Caki2 (cell line): Measurements from ENCODE around the gene CALN1. TPM values are rescaled to one million over a fixed set of nuclear protein-coding genes. Genes with fewer than 3 reads are reported as not detected.

Source experiments
- DNase-seq: peaks from one replicate; pipeline ENCODE4 v3.0.0-alpha.2; 2015; ENCODE audit warnings: low read depth
- in situ Hi-C: cut with HindIII; loops from 2 replicates; pipeline ENCODE4 v1.10.0; 2016; ENCODE audit warnings: low sequenced_read_pairs, low pct_unique_long_range_greater_than_20kb, mixed read lengths
- total RNA-seq: library from RNA; depleted of rRNA; stranded (reverse); fragments of >200 nt; shearing (Covaris generic); gene quantifications from 2 replicates; pipeline ENCODE4 v1.2.3, GENCODE V29; 2014; ENCODE audit warnings: low replicate concordance

The CALN1 gene
- total RNA-seq, 1 experiment from 2014 or later = not detected

GRCh38 chr7:71904484-71904883, 507.7 kb downstream of the CALN1 start:
- no peak for DNase-seq
- in situ Hi-C loops = no loop called here

- DNase-seq = no peak
- in situ Hi-C loops = no loop called here
These were observed 511.6 kb downstream of the CALN1 start for GRCh38 chr7:71900556-71900955.

GRCh38 chr7:71896535-71896934, 515.6 kb downstream of the CALN1 start:
- in situ Hi-C loops = no loop called here
- DNase-seq = no peak

DNA sequence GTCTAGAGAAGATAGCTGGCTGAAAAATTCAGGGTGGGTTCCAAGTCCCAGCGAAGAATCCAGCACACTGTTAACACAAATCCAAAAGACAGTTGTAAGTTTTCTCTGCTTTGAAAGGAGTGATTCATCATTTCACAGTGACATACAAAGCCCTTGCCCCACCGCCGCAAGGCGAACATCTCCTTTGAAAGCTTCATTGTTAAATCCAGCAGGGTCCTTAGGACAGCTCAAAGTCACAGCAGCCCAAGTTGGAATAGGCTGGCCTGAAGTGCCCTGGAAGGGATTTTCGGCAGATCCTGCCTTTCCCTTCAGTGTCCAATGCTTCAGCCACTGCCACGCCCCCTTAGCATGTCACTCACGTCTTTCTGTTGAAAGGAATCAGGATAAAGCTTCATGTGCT, 526.1 kb downstream of the CALN1 start:
- no peak for DNase-seq
- in situ Hi-C loops = no loop called here

DNA sequence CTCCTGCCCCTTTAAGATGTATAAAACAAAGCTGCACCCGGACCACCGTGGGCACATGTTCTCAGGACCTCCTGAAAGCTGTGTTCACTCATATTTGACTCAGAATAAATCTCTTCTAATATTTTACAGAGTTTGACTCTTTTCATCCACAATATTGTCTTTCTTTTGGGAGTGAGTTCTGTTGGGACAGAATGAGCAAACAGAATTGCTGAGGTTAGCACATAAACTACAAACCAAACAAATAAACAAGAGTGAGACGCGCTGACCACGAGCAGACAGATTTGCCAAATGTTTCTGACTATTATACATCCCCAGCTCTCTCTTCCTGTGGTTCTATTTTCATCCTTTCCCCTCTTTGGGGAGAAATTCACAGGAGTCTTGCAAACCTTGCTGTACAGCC, 526.7 kb downstream of the CALN1 start:
- no peak for DNase-seq
- in situ Hi-C loops = no loop called here

GRCh38 chr7:71883415-71883814, 528.7 kb downstream of the CALN1 start:
- in situ Hi-C loops = no loop called here
- no peak for DNase-seq

- in situ Hi-C loops = no loop called here
- no peak for DNase-seq
These were observed 540.7 kb downstream of the CALN1 start for GRCh38 chr7:71871446-71871845.

DNA sequence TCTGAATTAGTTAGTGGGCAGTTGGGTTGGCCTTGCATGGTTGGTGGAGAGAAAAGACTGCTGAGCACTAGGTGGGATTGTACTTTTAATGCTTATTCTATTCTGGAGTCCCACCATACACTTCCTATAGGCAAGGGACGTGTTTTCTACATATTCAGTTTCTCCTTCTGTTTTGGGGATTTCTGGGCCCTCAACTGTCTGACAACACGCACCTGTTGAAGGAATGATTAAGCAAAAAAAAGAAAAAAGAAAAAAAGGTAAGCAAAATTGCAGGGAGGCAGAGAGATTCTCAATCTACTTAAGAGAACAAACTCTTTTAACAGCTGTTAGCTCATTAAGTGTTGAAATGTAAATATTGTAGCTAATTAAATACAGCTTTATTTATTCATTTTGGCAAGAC, 541.3 kb downstream of the CALN1 start:
- in situ Hi-C loops = no loop called here
- DNase-seq = no peak

DNA sequence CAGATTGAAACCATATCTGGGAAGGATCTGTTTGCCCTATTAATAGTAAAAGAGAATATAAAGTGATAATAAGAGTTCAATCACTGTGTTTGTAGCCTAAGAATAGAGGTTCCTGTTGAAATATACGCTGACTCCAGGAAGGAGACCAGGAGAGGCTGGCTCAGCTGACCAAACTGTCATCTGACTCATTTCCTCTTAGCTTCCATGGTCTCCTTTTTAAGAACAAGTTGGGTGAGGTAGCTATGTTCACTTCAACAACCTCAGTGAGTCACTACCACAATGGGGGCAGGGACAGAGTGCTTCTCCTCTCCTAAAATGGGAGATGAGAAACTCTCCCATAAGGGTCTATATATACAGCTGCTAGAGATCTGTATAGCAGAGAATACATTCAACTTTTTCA, 543.3 kb downstream of the CALN1 start:
- no peak for DNase-seq

GRCh38 chr7:71867626-71868025, 544.5 kb downstream of the CALN1 start:
- in situ Hi-C loops = no loop called here
- no peak for DNase-seq

More for the DNA sequence above, 543.3 kb downstream of the CALN1 start:
- in situ Hi-C loops = no loop called here

DNA sequence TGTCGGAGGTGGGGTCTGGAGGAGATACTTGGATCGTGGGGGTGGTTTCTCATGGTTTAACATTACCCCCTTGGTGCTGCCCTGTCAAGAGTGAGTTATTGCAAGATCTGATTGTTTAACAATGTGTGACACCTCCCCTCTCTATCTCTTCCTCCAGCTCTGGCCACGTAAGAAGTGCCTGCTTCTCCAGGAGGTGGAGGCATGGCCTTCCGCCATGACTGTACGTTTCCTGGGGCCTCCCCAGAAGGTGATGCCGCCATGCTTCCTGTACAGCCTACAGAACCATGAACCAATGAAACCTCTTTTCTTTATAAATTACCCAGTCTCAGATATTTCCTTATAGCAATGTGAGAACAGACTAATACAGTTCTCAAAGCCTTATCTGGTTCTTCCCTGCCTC, 547.0 kb downstream of the CALN1 start:
- in situ Hi-C loops = no loop called here
- DNase-seq = no peak

GRCh38 chr7:71864130-71864529, 548.0 kb downstream of the CALN1 start:
- no peak for DNase-seq
- in situ Hi-C loops = no loop called here

DNA sequence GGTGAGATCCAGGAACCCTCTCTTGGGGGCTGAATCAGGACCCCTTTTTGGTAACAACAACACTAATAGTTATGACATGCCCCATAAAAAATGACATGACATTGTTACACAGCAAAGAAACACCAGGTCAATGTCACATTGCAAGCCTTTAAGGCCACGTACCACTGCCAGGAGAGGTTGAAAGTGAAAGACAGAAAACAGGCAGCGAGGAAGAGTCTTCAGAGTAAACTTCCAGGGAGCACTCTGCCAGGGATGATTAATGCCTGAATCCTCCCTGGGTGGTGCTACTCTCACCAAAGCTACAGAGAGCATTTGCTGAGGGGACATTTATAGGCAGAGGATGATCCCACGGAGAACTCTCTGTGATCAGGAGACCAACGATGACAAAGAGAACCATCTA, 551.6 kb downstream of the CALN1 start:
- in situ Hi-C loops = no loop called here

GRCh38 chr7:71857338-71857737, 554.8 kb downstream of the CALN1 start:
- DNase-seq = no peak
- in situ Hi-C loops = no loop called here

More for the DNA sequence above, 551.6 kb downstream of the CALN1 start:
- no peak for DNase-seq

GRCh38 chr7:71854546-71855397, 557.4 kb downstream of the CALN1 start:
- no peak for DNase-seq
- in situ Hi-C loops = no loop called here

- in situ Hi-C loops = no loop called here
- no peak for DNase-seq
These were observed 560.2 kb downstream of the CALN1 start for GRCh38 chr7:71851776-71852498.

DNA sequence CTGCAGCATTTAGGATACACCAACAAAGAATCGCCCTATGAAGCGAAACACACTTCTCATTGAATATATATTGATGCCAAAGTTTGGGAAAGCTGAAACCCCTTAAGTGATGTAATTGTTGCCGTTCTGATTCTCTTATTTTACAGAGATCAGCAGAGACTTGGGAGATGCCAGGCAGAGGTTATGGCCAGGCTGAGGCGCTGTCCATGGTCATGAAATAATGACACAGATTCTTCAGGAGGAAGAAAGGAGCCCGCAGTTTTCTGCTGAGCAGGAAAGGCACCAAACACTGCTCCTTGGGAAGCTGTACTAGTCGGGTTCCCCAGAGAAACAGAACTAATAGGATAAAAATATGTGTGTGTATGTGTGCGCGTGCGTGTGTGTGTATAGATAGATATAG, 566.0 kb downstream of the CALN1 start:
- no peak for DNase-seq
- in situ Hi-C loops = no loop called here

DNA sequence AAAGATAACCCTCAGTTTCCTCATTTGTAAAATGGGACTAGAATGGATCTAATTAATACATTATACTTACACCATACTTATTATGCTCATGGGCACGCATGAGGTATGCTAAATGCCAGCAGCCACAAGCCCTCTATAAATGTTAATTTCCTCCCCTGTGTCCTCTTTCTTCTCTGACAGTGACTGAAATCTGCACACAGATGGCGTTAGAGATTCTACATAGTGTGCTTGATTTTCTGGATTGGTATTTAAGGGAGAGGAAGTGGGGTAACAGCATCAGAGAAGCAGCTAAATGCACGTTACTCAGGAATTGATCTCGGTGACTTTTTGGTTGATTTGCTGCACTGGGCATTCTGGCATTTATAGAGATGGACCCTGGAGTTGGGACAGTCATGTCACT, 568.5 kb downstream of the CALN1 start:
- in situ Hi-C loops = no loop called here
- DNase-seq = no peak

- in situ Hi-C loops = no loop called here
- DNase-seq = no peak
These were observed 569.4 kb downstream of the CALN1 start for GRCh38 chr7:71842786-71843185.

DNA sequence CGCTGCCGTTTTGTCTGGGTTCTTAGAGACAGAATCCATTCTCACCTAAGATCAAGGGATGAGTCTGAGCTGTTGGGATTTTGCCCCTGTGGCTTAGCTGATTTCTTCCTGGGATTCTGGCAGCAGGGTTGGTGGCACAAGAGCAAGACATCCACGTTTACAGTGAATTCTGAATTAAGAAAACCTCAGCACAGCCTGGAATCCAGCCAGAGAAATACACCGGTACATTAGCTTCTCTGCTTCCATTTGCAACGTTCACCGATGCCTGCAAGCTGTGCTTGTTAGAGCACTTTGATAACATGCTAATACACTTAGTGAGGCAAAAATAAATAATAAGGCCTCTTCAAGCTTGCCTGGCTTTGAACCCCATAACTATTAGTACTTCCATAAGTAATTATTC, 569.8 kb downstream of the CALN1 start:
- in situ Hi-C loops = no loop called here
- no peak for DNase-seq
